VCaP (cell line): Measurements from ENCODE around the gene MYO18B.

Experiments
- H3K27ac ChIP-seq: fragments of 450-650 bp; 2 replicates; pipeline ENCODE4 v1.5.1; 2017
- TF ChIP-seq, protein P1 (sequence below): fragments of 450-650 bp; conservative IDR thresholded peaks from 2 replicates; pipeline ENCODE4 v1.5.1; 2017; ENCODE audit warnings: mild to moderate bottlenecking, moderate library complexity

MYO18B gene

DNA sequence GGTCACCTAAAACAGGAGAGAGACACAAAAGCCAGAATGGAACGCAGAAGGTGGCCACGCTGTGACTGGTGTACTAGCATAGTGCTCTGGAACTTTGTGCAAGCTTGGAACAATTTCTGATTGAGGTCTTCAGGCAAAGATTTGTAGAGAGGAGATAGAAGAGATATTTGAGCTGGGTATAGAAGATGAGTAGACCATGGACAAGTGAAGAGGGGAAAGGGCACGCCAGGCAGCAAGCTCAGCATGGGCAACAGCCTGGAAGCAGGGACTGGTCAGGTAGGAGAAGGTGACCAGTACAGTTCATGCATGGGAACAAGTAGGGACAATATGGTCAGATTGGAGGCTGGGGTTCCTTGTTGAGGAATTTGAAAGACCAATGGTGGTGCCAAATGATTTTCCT, 24.4 kb downstream of the MYO18B start:
- H3K27ac ChIP-seq, result no peak overlapping the region
- TF ChIP-seq, protein P1, sequence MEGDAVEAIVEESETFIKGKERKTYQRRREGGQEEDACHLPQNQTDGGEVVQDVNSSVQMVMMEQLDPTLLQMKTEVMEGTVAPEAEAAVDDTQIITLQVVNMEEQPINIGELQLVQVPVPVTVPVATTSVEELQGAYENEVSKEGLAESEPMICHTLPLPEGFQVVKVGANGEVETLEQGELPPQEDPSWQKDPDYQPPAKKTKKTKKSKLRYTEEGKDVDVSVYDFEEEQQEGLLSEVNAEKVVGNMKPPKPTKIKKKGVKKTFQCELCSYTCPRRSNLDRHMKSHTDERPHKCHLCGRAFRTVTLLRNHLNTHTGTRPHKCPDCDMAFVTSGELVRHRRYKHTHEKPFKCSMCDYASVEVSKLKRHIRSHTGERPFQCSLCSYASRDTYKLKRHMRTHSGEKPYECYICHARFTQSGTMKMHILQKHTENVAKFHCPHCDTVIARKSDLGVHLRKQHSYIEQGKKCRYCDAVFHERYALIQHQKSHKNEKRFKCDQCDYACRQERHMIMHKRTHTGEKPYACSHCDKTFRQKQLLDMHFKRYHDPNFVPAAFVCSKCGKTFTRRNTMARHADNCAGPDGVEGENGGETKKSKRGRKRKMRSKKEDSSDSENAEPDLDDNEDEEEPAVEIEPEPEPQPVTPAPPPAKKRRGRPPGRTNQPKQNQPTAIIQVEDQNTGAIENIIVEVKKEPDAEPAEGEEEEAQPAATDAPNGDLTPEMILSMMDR, result no peak

DNA sequence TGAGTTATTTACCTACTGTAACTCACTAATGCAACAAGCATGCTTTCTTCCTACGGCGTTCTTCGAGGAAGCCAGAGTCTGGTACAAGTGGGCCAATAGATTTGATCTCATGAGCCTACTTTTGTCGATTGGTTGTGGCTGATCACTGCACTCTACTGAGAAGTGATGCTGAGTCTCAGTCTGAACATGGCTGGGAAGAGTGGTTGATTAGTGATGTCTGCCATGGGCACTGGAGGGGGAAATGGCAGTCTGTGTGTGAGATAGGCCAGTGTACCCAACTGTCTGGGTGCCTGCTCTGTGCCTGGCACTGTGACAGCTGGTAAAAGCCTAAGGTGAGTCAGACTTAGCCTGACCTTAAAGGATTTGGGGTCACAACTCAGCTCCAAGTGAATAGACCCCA, 28.3 kb downstream of the MYO18B start:
- TF ChIP-seq, protein P1, result no peak
- no peak overlapping the region for H3K27ac ChIP-seq

DNA sequence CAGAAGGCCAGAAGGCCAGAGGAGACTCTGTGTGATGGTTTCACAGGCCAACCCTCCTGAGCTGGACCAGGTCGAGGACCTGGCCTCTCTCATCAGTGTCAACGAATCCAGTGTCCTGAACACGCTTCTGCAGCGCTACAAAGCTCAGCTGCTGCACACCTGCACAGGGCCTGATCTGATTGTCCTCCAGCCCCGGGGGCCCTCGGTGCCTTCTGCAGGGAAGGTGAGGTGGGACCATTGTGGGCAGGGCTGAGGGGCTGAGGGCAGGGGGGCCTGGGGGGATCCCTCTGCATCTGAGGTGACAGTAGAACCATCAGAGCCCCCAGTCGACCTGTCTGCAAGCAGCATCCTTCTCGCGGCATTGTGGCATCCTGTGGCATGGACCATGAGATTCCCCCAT, 30.3 kb downstream of the MYO18B start:
- TF ChIP-seq, protein P1, result no peak

DNA sequence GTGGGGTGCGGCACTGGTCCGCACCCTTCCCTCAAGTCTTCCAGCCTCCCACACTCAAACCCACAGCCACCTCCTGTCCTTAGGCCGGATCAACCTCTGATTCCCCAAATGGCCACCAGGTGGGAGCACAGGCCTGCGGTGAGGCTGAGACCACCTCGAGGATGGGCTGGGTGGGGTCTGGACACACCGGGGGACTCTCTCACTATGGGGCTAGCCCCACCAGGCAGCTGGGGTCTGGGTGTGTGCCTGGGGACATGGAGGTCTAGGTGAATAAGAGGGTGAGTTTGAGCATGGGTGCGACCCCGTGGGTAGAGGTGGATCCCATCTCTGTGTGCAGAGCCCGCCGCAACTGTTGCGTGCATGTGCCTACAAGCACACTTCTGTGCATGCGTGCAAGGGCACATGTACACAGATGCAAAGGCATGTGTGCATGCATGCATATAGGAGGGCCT, 32.6 kb downstream of the MYO18B start:
- TF ChIP-seq, protein P1, result peak; percentile 71
- H3K27ac ChIP-seq, result no peak overlapping the region

More for the DNA sequence above, 30.3 kb downstream of the MYO18B start:
- H3K27ac ChIP-seq, result no peak overlapping the region

DNA sequence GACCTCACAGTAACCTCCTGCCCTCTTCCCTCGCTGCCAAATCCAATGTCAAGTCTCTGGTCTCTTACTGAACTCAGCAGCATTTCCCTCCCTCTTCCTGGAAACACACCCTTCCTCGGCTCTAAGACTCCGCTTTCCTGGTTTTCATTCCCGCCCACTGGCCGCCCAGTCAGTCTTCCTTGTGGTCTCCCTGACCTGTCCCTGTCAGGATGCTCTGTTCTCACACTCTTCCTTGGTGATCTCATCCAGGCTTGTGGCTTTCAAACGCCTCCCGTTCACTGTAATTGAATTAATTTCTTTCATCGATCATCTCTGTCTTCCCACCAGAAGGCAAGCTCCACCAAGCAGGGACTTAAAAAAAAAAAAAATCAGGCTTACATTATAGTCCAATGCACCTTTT, 33.5 kb downstream of the MYO18B start:
- TF ChIP-seq, protein P1, result no peak
- no peak overlapping the region for H3K27ac ChIP-seq

DNA sequence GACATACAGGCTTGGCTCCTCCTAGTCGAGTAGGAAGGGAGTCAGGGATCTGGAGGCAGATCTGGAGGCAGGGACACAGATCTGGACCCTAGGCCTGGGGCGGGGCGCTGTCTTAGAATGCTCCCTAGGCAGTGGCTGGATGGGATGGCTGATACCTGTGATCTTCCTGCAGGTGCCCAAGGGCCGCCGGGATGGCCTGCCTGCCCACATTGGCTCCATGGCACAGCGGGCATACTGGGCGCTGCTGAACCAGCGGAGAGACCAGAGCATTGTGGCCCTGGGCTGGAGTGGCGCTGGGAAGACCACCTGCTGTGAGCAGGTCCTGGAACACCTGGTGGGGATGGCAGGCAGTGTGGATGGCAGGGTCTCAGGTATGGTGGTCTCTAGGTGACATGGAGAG, 35.4 kb downstream of the MYO18B start:
- TF ChIP-seq, protein P1, result no peak
- no peak overlapping the region for H3K27ac ChIP-seq

DNA sequence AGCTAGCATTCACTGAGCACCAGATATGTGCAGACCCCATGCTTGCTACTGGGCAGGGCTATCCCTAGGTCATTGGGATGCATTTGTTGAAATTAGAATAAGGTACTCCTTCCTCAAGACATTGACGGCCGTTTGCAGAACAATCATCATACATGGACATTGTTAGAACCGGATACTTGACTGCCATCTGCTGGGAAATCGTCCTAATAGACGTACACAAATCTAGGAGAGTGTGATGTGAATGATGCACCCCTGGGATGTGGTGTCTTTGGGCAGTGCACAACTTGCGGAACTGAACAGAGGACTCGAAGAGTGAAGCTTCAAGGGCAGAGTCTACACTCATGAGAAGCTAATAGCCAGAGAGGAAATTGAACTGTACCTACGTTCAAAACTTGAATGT, 35.9 kb downstream of the MYO18B start:
- TF ChIP-seq, protein P1, result peak; percentile 72
- H3K27ac ChIP-seq, result no peak overlapping the region
